Ishikawa (cell line): Measurements from ENCODE around the gene PLXNB1.

Experiments
- CEBPB ChIP-seq: IDR thresholded peaks from 2 replicates; pipeline ENCODE4 v1.6.1; 2012
- CREB1 ChIP-seq: IDR thresholded peaks from 2 replicates; pipeline ENCODE4 v1.6.1; 2012; ENCODE audit warnings: low read depth
- EGR1 ChIP-seq: IDR thresholded peaks from 2 replicates; pipeline ENCODE4 v1.6.1; 2012
- EP300 ChIP-seq: IDR thresholded peaks from 2 replicates; pipeline ENCODE4 v1.6.1; 2012; ENCODE audit warnings: borderline replicate concordance
- NFIC ChIP-seq: IDR thresholded peaks from 2 replicates; pipeline ENCODE4 v1.6.1; 2012
- RAD21 ChIP-seq: IDR thresholded peaks from 2 replicates; pipeline ENCODE4 v1.6.1; 2012; ENCODE audit warnings: low read depth
- TCF12 ChIP-seq: IDR thresholded peaks from 2 replicates; pipeline ENCODE4 v1.6.1; 2012; ENCODE audit warnings: low read depth
- TEAD4 ChIP-seq: IDR thresholded peaks from 2 replicates; pipeline ENCODE4 v1.6.1; 2012
- YY1 ChIP-seq: IDR thresholded peaks from 2 replicates; pipeline ENCODE4 v1.6.1; 2012; ENCODE audit warnings: low read depth
- TF ChIP-seq, protein P1 (sequence below): IDR thresholded peaks from 2 replicates; pipeline ENCODE4 v1.6.1; 2012
- TF ChIP-seq, protein P2 (sequence below): IDR thresholded peaks from 2 replicates; pipeline ENCODE4 v1.6.1; 2012
- TF ChIP-seq, protein P3 (sequence below): IDR thresholded peaks from 2 replicates; pipeline ENCODE4 v1.6.1; 2012; ENCODE audit warnings: low read depth, mild to moderate bottlenecking

DNA sequence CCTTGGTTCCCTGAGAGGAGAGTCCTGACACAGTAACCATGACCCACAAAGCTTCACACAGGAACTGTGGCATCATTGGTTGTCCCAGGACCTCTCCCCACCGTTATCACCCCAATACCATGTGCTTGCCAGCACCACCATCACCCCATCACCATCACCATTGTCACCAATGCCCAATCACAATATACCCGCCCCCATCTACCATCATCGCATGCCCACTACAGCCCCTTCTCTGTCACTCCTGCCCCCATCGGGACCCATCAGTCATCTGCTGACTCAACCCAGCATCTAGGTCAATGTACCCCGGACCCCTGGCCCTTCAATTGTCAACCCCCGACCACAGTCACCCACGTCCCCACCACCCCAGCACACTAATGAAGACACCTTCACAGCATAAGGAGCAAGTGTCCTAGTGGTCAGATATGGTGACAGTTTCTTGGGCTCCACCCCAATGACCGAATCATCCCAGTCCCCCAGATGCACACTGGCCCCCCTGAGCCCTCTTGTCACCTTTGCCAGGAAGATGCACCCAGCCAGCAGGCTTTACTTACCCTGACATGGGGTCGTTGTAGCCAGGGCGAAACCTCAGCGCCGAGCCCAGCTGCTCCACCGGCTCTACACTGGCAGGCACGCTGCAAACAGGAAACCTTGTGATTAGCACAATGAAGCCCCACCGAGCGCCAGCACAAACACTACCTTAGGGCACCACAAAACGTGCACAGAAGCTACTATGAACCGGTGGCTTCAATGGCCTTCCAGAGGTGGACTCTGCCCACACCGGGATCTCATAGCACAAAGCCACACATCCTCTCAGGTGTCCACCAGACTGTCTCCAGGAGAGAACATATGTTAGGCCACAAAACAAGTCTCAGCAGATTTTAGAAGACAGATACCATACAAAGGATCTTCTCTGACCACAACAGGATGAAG is 49.0 kb upstream of the PLXNB1 start:
- TF ChIP-seq EP300 (no peak), TCF12 (no peak), NFIC (no peak), CREB1 (no peak), YY1 (no peak), CEBPB (no peak), EGR1 (no peak), TEAD4 (no peak), RAD21 (no peak)
- TF ChIP-seq, protein P1, sequence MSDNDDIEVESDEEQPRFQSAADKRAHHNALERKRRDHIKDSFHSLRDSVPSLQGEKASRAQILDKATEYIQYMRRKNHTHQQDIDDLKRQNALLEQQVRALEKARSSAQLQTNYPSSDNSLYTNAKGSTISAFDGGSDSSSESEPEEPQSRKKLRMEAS, result no peak
- TF ChIP-seq, protein P2, sequence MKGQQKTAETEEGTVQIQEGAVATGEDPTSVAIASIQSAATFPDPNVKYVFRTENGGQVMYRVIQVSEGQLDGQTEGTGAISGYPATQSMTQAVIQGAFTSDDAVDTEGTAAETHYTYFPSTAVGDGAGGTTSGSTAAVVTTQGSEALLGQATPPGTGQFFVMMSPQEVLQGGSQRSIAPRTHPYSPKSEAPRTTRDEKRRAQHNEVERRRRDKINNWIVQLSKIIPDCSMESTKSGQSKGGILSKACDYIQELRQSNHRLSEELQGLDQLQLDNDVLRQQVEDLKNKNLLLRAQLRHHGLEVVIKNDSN, result no peak
- TF ChIP-seq, protein P3, sequence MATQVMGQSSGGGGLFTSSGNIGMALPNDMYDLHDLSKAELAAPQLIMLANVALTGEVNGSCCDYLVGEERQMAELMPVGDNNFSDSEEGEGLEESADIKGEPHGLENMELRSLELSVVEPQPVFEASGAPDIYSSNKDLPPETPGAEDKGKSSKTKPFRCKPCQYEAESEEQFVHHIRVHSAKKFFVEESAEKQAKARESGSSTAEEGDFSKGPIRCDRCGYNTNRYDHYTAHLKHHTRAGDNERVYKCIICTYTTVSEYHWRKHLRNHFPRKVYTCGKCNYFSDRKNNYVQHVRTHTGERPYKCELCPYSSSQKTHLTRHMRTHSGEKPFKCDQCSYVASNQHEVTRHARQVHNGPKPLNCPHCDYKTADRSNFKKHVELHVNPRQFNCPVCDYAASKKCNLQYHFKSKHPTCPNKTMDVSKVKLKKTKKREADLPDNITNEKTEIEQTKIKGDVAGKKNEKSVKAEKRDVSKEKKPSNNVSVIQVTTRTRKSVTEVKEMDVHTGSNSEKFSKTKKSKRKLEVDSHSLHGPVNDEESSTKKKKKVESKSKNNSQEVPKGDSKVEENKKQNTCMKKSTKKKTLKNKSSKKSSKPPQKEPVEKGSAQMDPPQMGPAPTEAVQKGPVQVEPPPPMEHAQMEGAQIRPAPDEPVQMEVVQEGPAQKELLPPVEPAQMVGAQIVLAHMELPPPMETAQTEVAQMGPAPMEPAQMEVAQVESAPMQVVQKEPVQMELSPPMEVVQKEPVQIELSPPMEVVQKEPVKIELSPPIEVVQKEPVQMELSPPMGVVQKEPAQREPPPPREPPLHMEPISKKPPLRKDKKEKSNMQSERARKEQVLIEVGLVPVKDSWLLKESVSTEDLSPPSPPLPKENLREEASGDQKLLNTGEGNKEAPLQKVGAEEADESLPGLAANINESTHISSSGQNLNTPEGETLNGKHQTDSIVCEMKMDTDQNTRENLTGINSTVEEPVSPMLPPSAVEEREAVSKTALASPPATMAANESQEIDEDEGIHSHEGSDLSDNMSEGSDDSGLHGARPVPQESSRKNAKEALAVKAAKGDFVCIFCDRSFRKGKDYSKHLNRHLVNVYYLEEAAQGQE, result no peak
